Chondrocyte (in vitro differentiated cells): ENCODE measurements around the gene NSUN2. TPM values are rescaled to one million over a fixed set of nuclear protein-coding genes. Genes with fewer than 3 reads are reported as not detected.
A peak's percentile ranks its signal among the peaks of the same experiment; 100 is the strongest.

Experiments used
- DNase-seq: peaks from one replicate; pipeline ENCODE4 v3.0.0; 2021; ENCODE audit warnings: mixed read lengths, low spot score
- H3K27ac Mint-ChIP-seq: one replicate; pipeline ENCODE4 v1.8.0; 2021; ENCODE audit warnings: mild to moderate bottlenecking, moderate library complexity, mixed read lengths; ENCODE audit not compliant: unreplicated experiment
- H3K27me3 Mint-ChIP-seq: 2 replicates; pipeline ENCODE4 v1.8.0; 2021; ENCODE audit warnings: low read depth, mixed read lengths
- H3K36me3 Mint-ChIP-seq: 2 replicates; pipeline ENCODE4 v1.8.0; 2021; ENCODE audit warnings: low read depth, mixed read lengths
- H3K4me1 Mint-ChIP-seq: 2 replicates; pipeline ENCODE4 v1.8.0; 2021; ENCODE audit warnings: low read depth, mild to moderate bottlenecking, mixed read lengths
- H3K4me3 Mint-ChIP-seq: one replicate; pipeline ENCODE4 v1.8.0; 2021; ENCODE audit warnings: mild to moderate bottlenecking, moderate library complexity, mixed read lengths; ENCODE audit not compliant: unreplicated experiment
- H3K9me3 Mint-ChIP-seq: 2 replicates; pipeline ENCODE4 v1.8.0; 2021; ENCODE audit warnings: low read depth, mixed read lengths
- CTCF ChIP-seq: fragments of 200-600 bp; sonication (generic); IDR thresholded peaks from 2 replicates; pipeline ENCODE4 v1.5.0; 2021; ENCODE audit warnings: antibody characterized with exemption, mild to moderate bottlenecking, moderate library complexity
- total RNA-seq: library from RNA; stranded (reverse); gene quantifications from 3 replicates; pipeline ENCODE4 v1.2.1, GENCODE V29; 2021

Gene NSUN2
- total RNA-seq, 1 donor from 2014 or later = 48.7 TPM

- no peak overlapping the region for H3K4me3 Mint-ChIP-seq
- H3K4me1 Mint-ChIP-seq = no peaks in the 10 kb centered on the region
- peaks cover 7% of the 10 kb centered on the region for H3K9me3 Mint-ChIP-seq
- DNase-seq = no peak
- H3K36me3 Mint-ChIP-seq = peaks cover 2% of the 10 kb centered on the region
- TF ChIP-seq CTCF = no peak
- H3K27me3 Mint-ChIP-seq = peaks cover 2% of the 10 kb centered on the region
- H3K27ac Mint-ChIP-seq = no peak overlapping the region
Measured at GRCh38 chr5:6676702-6677101, 43.9 kb upstream of the NSUN2 start.

- Mint-ChIP-seq H3K27ac (no peak overlapping the region), H3K4me3 (no peak overlapping the region), H3K36me3 (peaks cover 2% of the 10 kb centered on the region), H3K9me3 (peaks cover 7% of the 10 kb centered on the region), H3K4me1 (no peaks in the 10 kb centered on the region), H3K27me3 (no peaks in the 10 kb centered on the region)
- TF ChIP-seq CTCF = peak; percentile 17
- DNase-seq = no peak
Measured at GRCh38 chr5:6675784-6676491, 43.1 kb upstream of the NSUN2 start.

- H3K4me3 Mint-ChIP-seq = no peak overlapping the region
- H3K4me1 Mint-ChIP-seq = no peaks in the 10 kb centered on the region
- peaks cover 6% of the 10 kb centered on the region for H3K36me3 Mint-ChIP-seq
- peaks cover 7% of the 10 kb centered on the region for H3K9me3 Mint-ChIP-seq
- H3K27me3 Mint-ChIP-seq = no peaks in the 10 kb centered on the region
- no peak overlapping the region for H3K27ac Mint-ChIP-seq
- TF ChIP-seq CTCF = no peak
- DNase-seq = no peak
Measured at GRCh38 chr5:6674886-6675285, 42.0 kb upstream of the NSUN2 start.

GRCh38 chr5:6674421-6674820 lies 41.6 kb upstream of the NSUN2 start:
- DNase-seq = no peak
- H3K36me3 Mint-ChIP-seq = peaks cover 10% of the 10 kb centered on the region
- no peaks in the 10 kb centered on the region for H3K4me1 Mint-ChIP-seq
- no peaks in the 10 kb centered on the region for H3K27me3 Mint-ChIP-seq
- peaks cover 7% of the 10 kb centered on the region for H3K9me3 Mint-ChIP-seq
- H3K27ac Mint-ChIP-seq = no peak overlapping the region
- no peak for TF ChIP-seq CTCF
- no peak overlapping the region for H3K4me3 Mint-ChIP-seq

GRCh38 chr5:6673963-6674362 lies 41.1 kb upstream of the NSUN2 start:
- H3K27me3 Mint-ChIP-seq = no peaks in the 10 kb centered on the region
- H3K27ac Mint-ChIP-seq = no peak overlapping the region
- DNase-seq = no peak

More at GRCh38 chr5:6673963-6674362, 41.1 kb upstream of the NSUN2 start:
- Mint-ChIP-seq H3K9me3 (peaks cover 7% of the 10 kb centered on the region), H3K4me1 (no peaks in the 10 kb centered on the region), H3K36me3 (peaks cover 10% of the 10 kb centered on the region), H3K4me3 (no peak overlapping the region)
- no peak for TF ChIP-seq CTCF
